Skin of body (tissue), 2 donors: ENCODE measurements around the gene FKBP1B. TPM values are rescaled to one million over a fixed set of nuclear protein-coding genes. Genes with fewer than 3 reads are reported as not detected.
A peak's percentile ranks its signal among the peaks of the same experiment; 100 is the strongest.
"Not testable (repeated sequence)": the region's sequence is repeated elsewhere in the genome, so short reads cannot be mapped to it uniquely, and the experiment has no call there.

Experiments
- DNase-seq: peaks from one replicate; lab custom pipeline; 2025; lab: John Stamatoyannopoulos, UW
- total RNA-seq: library from RNA; depleted of rRNA; stranded (reverse); fragments of >200 nt; gene quantifications from one replicate; pipeline ENCODE4 v1.2.3, GENCODE V29; 2014

The FKBP1B gene
- total RNA-seq, 1 donor from 2014 or later: 3.3 TPM

- DNase-seq: no peak
Measured at GRCh38 chr2:24058564-24059271, 9.2 kb downstream of the FKBP1B start.

- no peak for DNase-seq
Measured at GRCh38 chr2:24065341-24065740, 15.8 kb downstream of the FKBP1B start.

GRCh38 chr2:24072259-24072658, 22.7 kb downstream of the FKBP1B start:
- DNase-seq: no peak

GRCh38 chr2:24073816-24074215, 24.3 kb downstream of the FKBP1B start:
- no peak for DNase-seq

- no peak for DNase-seq
Measured at GRCh38 chr2:24075259-24075658, 25.7 kb downstream of the FKBP1B start.

GRCh38 chr2:24075915-24076848, 26.6 kb downstream of the FKBP1B start, which contains the start of gene SF3B6:
Gene SF3B6, minus strand, starts transcription at chr2:24076326. Its CDS starts 97 bp downstream, at chr2:24076229.
- DNase-seq: peak; percentile 99

GRCh38 chr2:24076849-24077534, 27.5 kb downstream of the FKBP1B start:
- DNase-seq: no peak

GRCh38 chr2:24077535-24077877, 28.0 kb downstream of the FKBP1B start:
- DNase-seq: no peak

- no peak for DNase-seq
Measured at GRCh38 chr2:24077879-24078278, 28.3 kb downstream of the FKBP1B start.

GRCh38 chr2:24080701-24081100, 31.2 kb downstream of the FKBP1B start:
- DNase-seq: no peak

GRCh38 chr2:24082787-24083566, 33.4 kb downstream of the FKBP1B start:
- no peak for DNase-seq

GRCh38 chr2:24083567-24084385, 34.2 kb downstream of the FKBP1B start:
- DNase-seq: peak; percentile 82

GRCh38 chr2:24084386-24085199, 35.1 kb downstream of the FKBP1B start, which contains the start of gene TP53I3:
Gene TP53I3, minus strand, starts transcription at chr2:24084834. Its CDS starts 508 bp downstream, at chr2:24084326.
- peak; percentile 91 for DNase-seq

- DNase-seq: no peak
Measured at GRCh38 chr2:24085200-24085489, 35.6 kb downstream of the FKBP1B start.

GRCh38 chr2:24086241-24086640, 36.7 kb downstream of the FKBP1B start:
- no peak for DNase-seq

- no peak for DNase-seq
Measured at GRCh38 chr2:24087032-24087431, 37.5 kb downstream of the FKBP1B start.

- no peak for DNase-seq
Measured at GRCh38 chr2:24088821-24089359, 39.3 kb downstream of the FKBP1B start.

GRCh38 chr2:24093270-24093669, 43.7 kb downstream of the FKBP1B start:
- not testable (repeated sequence) for DNase-seq

- DNase-seq: not testable (repeated sequence)
Measured at GRCh38 chr2:24095171-24095677, 45.7 kb downstream of the FKBP1B start.
